ENCODE measurements around the gene TMC1.

TMC1 gene

DNA sequence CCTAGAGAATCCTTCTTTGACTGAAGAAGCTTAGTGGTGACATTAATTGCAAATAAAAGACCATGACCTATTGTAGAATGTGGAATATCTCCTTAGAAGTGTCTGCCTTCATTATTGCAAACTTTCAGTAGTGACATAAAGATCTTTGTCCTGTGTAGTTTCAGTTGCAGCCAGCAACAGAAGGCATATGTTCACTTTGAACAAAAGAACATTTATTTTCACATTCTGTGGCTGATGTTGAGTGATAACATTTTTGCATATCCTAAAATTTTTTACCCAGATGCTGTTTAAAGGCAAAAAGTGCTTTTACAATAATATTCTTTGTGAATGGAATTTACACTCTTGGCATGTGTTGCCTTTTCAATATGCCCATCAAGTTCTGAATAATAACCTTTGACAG lies 165.9 kb downstream of the TMC1 start:
- no peaks in the 10 kb centered on the region for H3K9me3 ChIP-seq (ENCODE audit: low read length)
- H3K9me2 ChIP-seq (ENCODE audit: low read depth, low read length) = no peaks in the 10 kb centered on the region
- no peaks in the 10 kb centered on the region for H3K27me3 ChIP-seq (ENCODE audit: insufficient read depth, low read length)
- no peaks in the 10 kb centered on the region for H3K4me1 ChIP-seq (ENCODE audit: insufficient read depth, low read length, severe bottlenecking)
- H3K36me3 ChIP-seq (ENCODE audit: insufficient read depth, low read length) = no peaks in the 10 kb centered on the region
- H3F3A ChIP-seq (ENCODE audit: insufficient read depth, low read length) = no peaks in the 10 kb centered on the region
- H3K9ac ChIP-seq (ENCODE audit: low read length) = no peak overlapping the region
- no peak overlapping the region for H3K27ac ChIP-seq (ENCODE audit: low read depth, low read length, poor library complexity, severe bottlenecking)
- no peak for TF ChIP-seq EZH2 (IDR thresholded peaks at IDR 0.05; ENCODE audit: borderline replicate concordance, low read length)
- TF ChIP-seq, protein P1, sequence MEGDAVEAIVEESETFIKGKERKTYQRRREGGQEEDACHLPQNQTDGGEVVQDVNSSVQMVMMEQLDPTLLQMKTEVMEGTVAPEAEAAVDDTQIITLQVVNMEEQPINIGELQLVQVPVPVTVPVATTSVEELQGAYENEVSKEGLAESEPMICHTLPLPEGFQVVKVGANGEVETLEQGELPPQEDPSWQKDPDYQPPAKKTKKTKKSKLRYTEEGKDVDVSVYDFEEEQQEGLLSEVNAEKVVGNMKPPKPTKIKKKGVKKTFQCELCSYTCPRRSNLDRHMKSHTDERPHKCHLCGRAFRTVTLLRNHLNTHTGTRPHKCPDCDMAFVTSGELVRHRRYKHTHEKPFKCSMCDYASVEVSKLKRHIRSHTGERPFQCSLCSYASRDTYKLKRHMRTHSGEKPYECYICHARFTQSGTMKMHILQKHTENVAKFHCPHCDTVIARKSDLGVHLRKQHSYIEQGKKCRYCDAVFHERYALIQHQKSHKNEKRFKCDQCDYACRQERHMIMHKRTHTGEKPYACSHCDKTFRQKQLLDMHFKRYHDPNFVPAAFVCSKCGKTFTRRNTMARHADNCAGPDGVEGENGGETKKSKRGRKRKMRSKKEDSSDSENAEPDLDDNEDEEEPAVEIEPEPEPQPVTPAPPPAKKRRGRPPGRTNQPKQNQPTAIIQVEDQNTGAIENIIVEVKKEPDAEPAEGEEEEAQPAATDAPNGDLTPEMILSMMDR (IDR thresholded peaks at IDR 0.05; ENCODE audit: low read length) = no peak
- no peak overlapping the region for H3K4me2 ChIP-seq (ENCODE audit: low read length)
- H2AFZ ChIP-seq (ENCODE audit: low read length) = no peak overlapping the region
- no peak overlapping the region for H3K4me3 ChIP-seq (ENCODE audit: low read depth, low read length, poor library complexity, severe bottlenecking)
- H4K20me1 ChIP-seq (ENCODE audit: insufficient read depth, low read length) = no peaks in the 10 kb centered on the region
- H3K79me2 ChIP-seq (ENCODE audit: insufficient read depth, low read length) = no peaks in the 10 kb centered on the region

DNA sequence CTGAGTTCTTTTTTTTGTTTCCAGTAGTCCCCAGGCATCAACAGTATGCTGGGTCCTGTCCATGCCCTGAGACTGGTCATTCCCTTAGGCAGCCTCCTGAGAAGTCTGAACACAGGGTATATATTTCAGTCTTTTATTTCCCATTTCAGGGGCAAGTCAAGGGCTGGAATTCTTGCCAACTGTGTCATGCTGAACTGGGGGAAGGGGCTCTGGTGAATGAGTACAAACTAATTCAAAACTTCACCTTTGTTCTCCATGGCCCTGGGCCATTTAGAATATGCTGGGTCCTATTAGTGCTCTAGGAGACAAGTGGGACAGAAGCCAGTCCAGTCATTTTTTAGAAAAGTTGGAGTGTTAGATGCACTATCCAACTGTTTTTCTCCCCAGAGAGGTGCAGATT lies 170.3 kb downstream of the TMC1 start:
- H3K27ac ChIP-seq (ENCODE audit: low read depth, low read length, poor library complexity, severe bottlenecking) = no peak overlapping the region
- no peaks in the 10 kb centered on the region for H3K4me1 ChIP-seq (ENCODE audit: insufficient read depth, low read length, severe bottlenecking)
- no peaks in the 10 kb centered on the region for H3K9me2 ChIP-seq (ENCODE audit: low read depth, low read length)
- H3F3A ChIP-seq (ENCODE audit: insufficient read depth, low read length) = no peaks in the 10 kb centered on the region
- H3K4me2 ChIP-seq (ENCODE audit: low read length) = no peak overlapping the region
- H3K4me3 ChIP-seq (ENCODE audit: low read depth, low read length, poor library complexity, severe bottlenecking) = no peak overlapping the region
- H3K9ac ChIP-seq (ENCODE audit: low read length) = no peak overlapping the region
- no peaks in the 10 kb centered on the region for H3K79me2 ChIP-seq (ENCODE audit: insufficient read depth, low read length)
- H3K9me3 ChIP-seq (ENCODE audit: low read length) = no peaks in the 10 kb centered on the region
- H3K36me3 ChIP-seq (ENCODE audit: insufficient read depth, low read length) = no peaks in the 10 kb centered on the region
- no peaks in the 10 kb centered on the region for H3K27me3 ChIP-seq (ENCODE audit: insufficient read depth, low read length)
- H2AFZ ChIP-seq (ENCODE audit: low read length) = no peak overlapping the region
- no peaks in the 10 kb centered on the region for H4K20me1 ChIP-seq (ENCODE audit: insufficient read depth, low read length)
- TF ChIP-seq, protein P1 (IDR thresholded peaks at IDR 0.05; ENCODE audit: low read length) = no peak
- no peak for TF ChIP-seq EZH2 (IDR thresholded peaks at IDR 0.05; ENCODE audit: borderline replicate concordance, low read length)

DNA sequence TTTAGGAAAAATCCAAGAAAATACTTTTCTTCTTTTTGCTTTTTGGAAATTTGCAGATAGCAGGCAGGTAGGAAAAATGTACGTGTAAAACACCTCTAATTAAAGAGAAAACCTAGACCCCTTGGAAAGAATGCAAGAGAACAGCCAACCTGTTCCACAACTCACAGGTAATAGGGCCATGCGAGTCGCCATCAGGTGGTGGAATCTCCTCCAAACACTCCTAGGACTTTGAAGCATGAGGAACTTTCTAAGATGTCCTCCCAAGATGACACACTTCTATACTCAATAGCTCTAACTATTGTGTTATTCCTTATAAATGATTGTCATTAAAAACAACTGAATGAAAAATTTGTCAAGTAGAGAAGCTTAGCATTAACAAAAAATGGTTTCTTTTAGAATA lies 174.0 kb downstream of the TMC1 start:
- Histone ChIP-seq H3K9me2 (ENCODE audit: low read depth, low read length) (no peaks in the 10 kb centered on the region), H3K27me3 (ENCODE audit: insufficient read depth, low read length) (no peaks in the 10 kb centered on the region), H2AFZ (ENCODE audit: low read length) (no peak overlapping the region), H3F3A (ENCODE audit: insufficient read depth, low read length) (no peaks in the 10 kb centered on the region), H3K79me2 (ENCODE audit: insufficient read depth, low read length) (no peaks in the 10 kb centered on the region), H3K4me2 (ENCODE audit: low read length) (no peak overlapping the region), H3K9ac (ENCODE audit: low read length) (no peak overlapping the region), H4K20me1 (ENCODE audit: insufficient read depth, low read length) (no peaks in the 10 kb centered on the region), H3K4me1 (ENCODE audit: insufficient read depth, low read length, severe bottlenecking) (no peaks in the 10 kb centered on the region), H3K36me3 (ENCODE audit: insufficient read depth, low read length) (no peaks in the 10 kb centered on the region), H3K27ac (ENCODE audit: low read depth, low read length, poor library complexity, severe bottlenecking) (no peak overlapping the region), H3K9me3 (ENCODE audit: low read length) (no peaks in the 10 kb centered on the region), H3K4me3 (ENCODE audit: low read depth, low read length, poor library complexity, severe bottlenecking) (no peak overlapping the region)
- TF ChIP-seq EZH2 (IDR thresholded peaks at IDR 0.05; ENCODE audit: borderline replicate concordance, low read length) = no peak
- TF ChIP-seq, protein P1 (IDR thresholded peaks at IDR 0.05; ENCODE audit: low read length) = no peak

Data from OCI-LY1 (cell line).